SIG-M5 (cell line): ENCODE results near the gene RNF212.

ENCODE experiments used
- DNase-seq: peaks from one replicate; lab custom pipeline; 2025; lab: John Stamatoyannopoulos, UW

Gene RNF212

GRCh38 chr4:1115528-1116293, 2.3 kb upstream of the RNF212 start:
- no peak for DNase-seq

GRCh38 chr4:1112821-1113182, 562 bp downstream of the RNF212 start:
- DNase-seq: no peak

- DNase-seq: no peak
Observed at GRCh38 chr4:1112174-1112820, 1.1 kb downstream of the RNF212 start.

- no peak for DNase-seq
Observed at GRCh38 chr4:1111259-1111809, 2.0 kb downstream of the RNF212 start.

- no peak for DNase-seq
Observed at GRCh38 chr4:1109898-1110506, 3.4 kb downstream of the RNF212 start.

- no peak for DNase-seq
Observed at GRCh38 chr4:1109333-1109732, 4.0 kb downstream of the RNF212 start.

GRCh38 chr4:1105662-1106061, 7.7 kb downstream of the RNF212 start:
- DNase-seq: no peak

GRCh38 chr4:1105067-1105466, 8.3 kb downstream of the RNF212 start:
- no peak for DNase-seq

- DNase-seq: no peak
Observed at GRCh38 chr4:1104647-1105046, 8.7 kb downstream of the RNF212 start.

GRCh38 chr4:1099684-1100335, 13.6 kb downstream of the RNF212 start:
- no peak for DNase-seq

GRCh38 chr4:1099270-1099669, 14.1 kb downstream of the RNF212 start:
- DNase-seq: no peak

- no peak for DNase-seq
Observed at GRCh38 chr4:1098311-1098925, 14.9 kb downstream of the RNF212 start.

- DNase-seq: no peak
Observed at GRCh38 chr4:1097553-1097952, 15.8 kb downstream of the RNF212 start.

GRCh38 chr4:1096841-1097240, 16.5 kb downstream of the RNF212 start:
- DNase-seq: no peak

GRCh38 chr4:1094336-1094690, 19.1 kb downstream of the RNF212 start:
- DNase-seq: no peak

- no peak for DNase-seq
Observed at GRCh38 chr4:1093391-1094335, 19.7 kb downstream of the RNF212 start.

GRCh38 chr4:1092983-1093361, 20.4 kb downstream of the RNF212 start:
- no peak for DNase-seq

- no peak for DNase-seq
Observed at GRCh38 chr4:1092026-1092982, 21.1 kb downstream of the RNF212 start.

- no peak for DNase-seq
Observed at GRCh38 chr4:1091561-1091995, 21.8 kb downstream of the RNF212 start.
